LNCAP (cell line): ENCODE data around the gene LRP1-AS.
A peak's percentile ranks its signal among the peaks of the same experiment; 100 is the strongest.

Experiments used
- TF ChIP-seq, protein P1 (sequence below): fragments of 450-650 bp; IDR thresholded peaks from 2 replicates; pipeline ENCODE4 v1.5.1; 2017; ENCODE audit warnings: mild to moderate bottlenecking

Gene LRP1-AS

DNA sequence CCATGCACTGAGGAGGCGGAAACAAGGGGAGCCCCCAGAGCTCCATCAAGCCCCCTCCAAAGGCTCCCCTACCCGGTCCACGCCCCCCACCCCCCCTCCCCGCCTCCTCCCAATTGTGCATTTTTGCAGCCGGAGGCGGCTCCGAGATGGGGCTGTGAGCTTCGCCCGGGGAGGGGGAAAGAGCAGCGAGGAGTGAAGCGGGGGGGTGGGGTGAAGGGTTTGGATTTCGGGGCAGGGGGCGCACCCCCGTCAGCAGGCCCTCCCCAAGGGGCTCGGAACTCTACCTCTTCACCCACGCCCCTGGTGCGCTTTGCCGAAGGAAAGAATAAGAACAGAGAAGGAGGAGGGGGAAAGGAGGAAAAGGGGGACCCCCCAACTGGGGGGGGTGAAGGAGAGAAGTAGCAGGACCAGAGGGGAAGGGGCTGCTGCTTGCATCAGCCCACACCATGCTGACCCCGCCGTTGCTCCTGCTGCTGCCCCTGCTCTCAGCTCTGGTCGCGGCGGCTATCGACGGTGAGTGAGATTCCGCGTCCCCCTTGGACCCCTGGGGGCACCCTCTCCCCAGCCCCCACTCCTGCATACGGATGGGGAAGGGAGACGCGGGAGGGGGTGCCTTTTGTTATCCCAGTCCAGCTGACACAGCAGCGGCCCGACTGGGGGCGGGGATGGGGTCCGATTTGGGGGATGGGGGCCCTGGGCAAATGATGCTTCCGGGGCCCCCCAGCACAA, 18.7 kb downstream of the LRP1-AS start:
- TF ChIP-seq, protein P1, sequence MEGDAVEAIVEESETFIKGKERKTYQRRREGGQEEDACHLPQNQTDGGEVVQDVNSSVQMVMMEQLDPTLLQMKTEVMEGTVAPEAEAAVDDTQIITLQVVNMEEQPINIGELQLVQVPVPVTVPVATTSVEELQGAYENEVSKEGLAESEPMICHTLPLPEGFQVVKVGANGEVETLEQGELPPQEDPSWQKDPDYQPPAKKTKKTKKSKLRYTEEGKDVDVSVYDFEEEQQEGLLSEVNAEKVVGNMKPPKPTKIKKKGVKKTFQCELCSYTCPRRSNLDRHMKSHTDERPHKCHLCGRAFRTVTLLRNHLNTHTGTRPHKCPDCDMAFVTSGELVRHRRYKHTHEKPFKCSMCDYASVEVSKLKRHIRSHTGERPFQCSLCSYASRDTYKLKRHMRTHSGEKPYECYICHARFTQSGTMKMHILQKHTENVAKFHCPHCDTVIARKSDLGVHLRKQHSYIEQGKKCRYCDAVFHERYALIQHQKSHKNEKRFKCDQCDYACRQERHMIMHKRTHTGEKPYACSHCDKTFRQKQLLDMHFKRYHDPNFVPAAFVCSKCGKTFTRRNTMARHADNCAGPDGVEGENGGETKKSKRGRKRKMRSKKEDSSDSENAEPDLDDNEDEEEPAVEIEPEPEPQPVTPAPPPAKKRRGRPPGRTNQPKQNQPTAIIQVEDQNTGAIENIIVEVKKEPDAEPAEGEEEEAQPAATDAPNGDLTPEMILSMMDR = no peak

DNA sequence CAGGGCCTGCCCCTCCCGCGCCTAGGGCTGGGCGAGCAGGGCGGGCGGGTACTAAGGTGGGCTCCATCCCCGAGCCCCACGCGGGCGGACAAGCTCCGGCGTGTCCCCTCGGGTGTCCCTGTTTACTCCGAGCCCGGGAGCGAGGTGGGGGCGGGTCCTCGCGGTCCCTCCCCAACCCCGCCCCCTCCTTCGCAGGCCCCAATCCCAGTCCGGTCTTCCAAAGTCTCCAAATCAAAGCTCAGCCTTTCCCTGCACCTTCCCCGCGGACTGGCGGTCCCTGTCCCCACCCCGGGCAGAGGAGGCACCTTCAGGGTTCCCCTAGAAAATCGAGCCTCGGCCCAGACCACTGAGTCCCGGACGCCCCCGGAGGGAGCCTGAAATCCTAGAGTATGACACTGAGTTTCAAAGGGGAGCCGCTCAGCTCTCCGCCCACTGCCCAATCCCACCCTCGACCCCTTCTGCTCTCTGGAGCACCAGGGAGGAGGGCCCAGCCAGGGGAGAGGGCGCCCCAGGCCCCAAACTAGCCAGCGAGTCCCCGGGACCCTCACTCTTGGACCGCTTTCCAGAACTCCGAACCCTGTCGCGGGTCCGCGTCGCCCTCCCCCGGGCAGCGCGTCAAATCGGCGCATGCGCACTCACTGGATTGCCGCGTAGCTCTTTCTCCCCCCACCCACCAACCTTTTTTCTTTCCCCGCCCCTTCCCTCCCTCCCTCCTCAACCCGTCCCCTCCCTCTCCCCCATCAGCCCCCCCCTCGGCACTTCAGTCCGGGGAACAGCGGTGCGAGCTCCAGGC, 19.5 kb downstream of the LRP1-AS start, which contains the start of gene LRP1:
TSS of gene LRP1 (plus strand) at position 758 of the 793 bp plus-strand sequence. CDS start 482 bp downstream, outside the sequence.
- TF ChIP-seq, protein P1 = no peak

DNA sequence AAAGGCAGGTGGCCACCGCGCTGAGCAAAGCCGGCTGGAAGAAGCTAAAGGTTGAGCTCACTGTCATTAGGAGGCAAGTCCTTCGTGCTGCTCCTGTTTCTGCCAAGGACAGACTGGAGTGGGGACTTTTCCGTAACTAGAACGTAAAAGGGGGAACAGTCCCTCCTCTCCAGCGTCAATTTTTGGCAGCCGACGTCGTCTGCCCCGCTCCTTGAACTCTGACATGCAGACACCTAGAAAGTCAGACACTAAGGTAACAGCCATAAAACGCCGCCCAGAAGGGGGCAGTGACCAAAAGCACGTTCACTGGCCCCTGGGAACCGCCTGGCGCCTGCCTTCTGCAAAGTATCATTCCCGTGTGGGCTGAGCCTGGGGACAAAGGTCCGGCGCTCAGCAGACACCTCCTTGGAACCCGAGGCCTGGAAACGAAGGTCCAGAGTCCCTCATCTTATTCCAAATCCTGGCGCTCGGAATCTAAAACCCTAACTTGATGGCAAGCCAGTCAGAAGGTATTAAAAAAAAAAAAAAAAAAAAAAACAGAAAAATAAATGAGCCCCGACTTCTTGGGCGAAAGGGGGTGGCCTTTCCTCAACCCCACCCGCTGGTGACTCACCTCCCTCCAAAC, 20.2 kb downstream of the LRP1-AS start:
- TF ChIP-seq, protein P1 = no peak; the same call in 1 of the 2 replicates

DNA sequence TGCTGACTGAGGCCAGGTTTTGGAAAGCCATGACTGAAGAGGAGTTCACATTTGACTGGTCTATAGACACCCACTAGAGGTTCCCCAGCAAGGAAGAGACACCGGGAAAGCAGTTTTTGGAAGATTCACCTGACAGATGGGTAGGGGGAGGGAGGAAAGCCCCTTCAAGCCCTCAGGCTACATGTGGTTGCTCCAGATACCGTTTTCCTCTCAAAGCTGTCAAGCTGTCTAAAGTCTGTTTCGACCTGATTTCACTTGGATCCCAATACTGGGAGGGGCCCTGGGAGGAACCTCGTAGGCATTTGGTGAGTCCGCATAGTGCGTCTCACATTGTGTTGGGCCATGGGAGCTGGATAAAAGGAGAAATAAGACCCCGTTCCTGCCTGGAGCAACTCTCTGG, 20.9 kb downstream of the LRP1-AS start:
- TF ChIP-seq, protein P1 = no peak

DNA sequence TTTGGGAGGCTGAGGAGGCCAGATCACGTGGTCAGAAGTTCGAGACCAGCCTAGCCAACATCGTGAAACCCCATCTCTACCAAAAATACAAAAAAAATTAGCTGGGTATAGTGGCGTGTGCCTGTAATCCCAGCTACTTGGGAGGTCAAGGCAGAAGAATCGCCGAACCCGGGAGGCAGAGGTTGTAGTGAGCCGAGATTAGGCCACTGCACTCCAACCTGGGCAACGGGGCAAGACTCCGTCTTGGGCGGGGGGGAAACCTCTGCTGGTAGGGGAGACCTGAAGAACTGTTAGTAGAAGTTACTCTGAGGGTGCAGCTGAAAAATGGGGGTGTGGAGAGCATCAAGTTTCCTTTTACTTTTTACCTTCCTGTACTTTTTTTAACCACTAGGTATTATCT, 21.4 kb downstream of the LRP1-AS start:
- TF ChIP-seq, protein P1 = no peak

DNA sequence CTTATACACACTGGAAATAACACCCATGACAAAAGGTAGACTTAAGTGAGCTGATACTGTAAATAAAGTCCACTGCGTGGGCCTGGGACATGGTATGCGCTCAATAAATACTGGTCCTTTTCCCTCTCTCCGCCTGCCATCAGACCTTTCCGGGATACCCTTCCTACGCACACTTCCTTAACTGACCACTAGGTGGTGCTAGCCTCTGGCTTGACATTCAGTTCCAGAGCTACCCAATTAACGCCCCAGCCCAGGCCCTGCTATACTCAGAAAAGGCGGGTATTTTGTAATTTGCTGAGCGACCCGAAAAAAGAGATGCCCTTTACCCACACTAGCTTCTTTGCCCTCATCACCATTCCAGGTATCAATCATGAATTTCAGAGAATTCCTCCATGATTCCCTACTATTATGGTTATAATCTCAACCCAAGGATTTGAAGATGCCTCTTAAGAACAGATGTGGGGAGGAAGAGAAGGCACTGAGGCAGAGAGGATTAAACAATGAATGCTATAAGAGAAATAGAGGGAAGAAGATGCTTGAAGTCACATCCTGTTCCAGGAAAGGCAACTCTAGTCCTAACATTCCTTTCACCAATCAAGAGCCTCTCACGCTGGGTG, 23.1 kb downstream of the LRP1-AS start:
- TF ChIP-seq, protein P1 = peak; percentile 89

DNA sequence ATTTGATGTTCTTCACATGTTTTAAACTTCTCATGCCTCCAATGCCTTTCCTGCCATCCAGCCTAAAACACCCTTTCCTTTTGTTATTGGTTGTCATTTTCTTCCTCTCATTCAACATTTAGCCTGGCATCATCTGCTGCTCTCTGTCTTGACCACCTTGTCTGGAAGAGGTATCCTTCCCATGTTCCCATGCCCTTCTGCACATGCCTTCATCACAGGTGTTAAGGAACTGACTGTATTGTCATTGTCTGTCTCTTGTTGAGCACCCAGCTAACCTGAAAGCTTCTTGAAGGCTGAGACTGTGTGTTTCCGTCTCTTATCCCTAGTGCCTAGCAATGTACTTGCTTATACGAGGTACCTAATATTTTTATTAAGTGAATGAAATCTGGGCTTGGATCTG, 23.6 kb downstream of the LRP1-AS start:
- TF ChIP-seq, protein P1 = no peak
